A204.1 (cell line): ENCODE measurements around the gene TTC23.

Source experiments
- FAIRE-seq: peaks from 2 replicates; lab custom pipeline; 2012; peaks lifted over from hg19 to GRCh38; lab: Jason Lieb, UNC

Gene TTC23

GRCh38 chr15:99163271-99164062 lies 85.9 kb downstream of the TTC23 start:
- no peak for FAIRE-seq

- no peak for FAIRE-seq
These were observed 90.6 kb downstream of the TTC23 start for GRCh38 chr15:99158626-99159412.

GRCh38 chr15:99157456-99157855 lies 91.9 kb downstream of the TTC23 start:
- FAIRE-seq = no peak

GRCh38 chr15:99155961-99156443 lies 93.4 kb downstream of the TTC23 start:
- no peak for FAIRE-seq

- no peak for FAIRE-seq
These were observed 95.1 kb downstream of the TTC23 start for GRCh38 chr15:99154271-99154670.

- no peak for FAIRE-seq
These were observed 96.3 kb downstream of the TTC23 start for GRCh38 chr15:99153026-99153535.

- FAIRE-seq = no peak
These were observed 98.2 kb downstream of the TTC23 start for GRCh38 chr15:99151156-99151555.

GRCh38 chr15:99149366-99149765 lies 100.0 kb downstream of the TTC23 start:
- no peak for FAIRE-seq

GRCh38 chr15:99148851-99149276 lies 100.5 kb downstream of the TTC23 start:
- no peak for FAIRE-seq

GRCh38 chr15:99146661-99147060 lies 102.7 kb downstream of the TTC23 start:
- no peak for FAIRE-seq

- no peak for FAIRE-seq
These were observed 103.6 kb downstream of the TTC23 start for GRCh38 chr15:99145778-99146177.

GRCh38 chr15:99145005-99145404 lies 104.4 kb downstream of the TTC23 start:
- no peak for FAIRE-seq

GRCh38 chr15:99143655-99144610 lies 105.4 kb downstream of the TTC23 start:
- no peak for FAIRE-seq

- FAIRE-seq = no peak
These were observed 106.1 kb downstream of the TTC23 start for GRCh38 chr15:99143242-99143641.

GRCh38 chr15:99142562-99142961 lies 106.8 kb downstream of the TTC23 start:
- FAIRE-seq = no peak

GRCh38 chr15:99141943-99142342 lies 107.4 kb downstream of the TTC23 start:
- FAIRE-seq = no peak

- no peak for FAIRE-seq
These were observed 108.8 kb downstream of the TTC23 start for GRCh38 chr15:99140590-99140989.

- no peak for FAIRE-seq
These were observed 110.1 kb downstream of the TTC23 start for GRCh38 chr15:99139276-99139675.

- FAIRE-seq = no peak
These were observed 110.8 kb downstream of the TTC23 start for GRCh38 chr15:99138491-99138982.

GRCh38 chr15:99137877-99138276 lies 111.5 kb downstream of the TTC23 start:
- FAIRE-seq = no peak

GRCh38 chr15:99137111-99137546 lies 112.3 kb downstream of the TTC23 start:
- FAIRE-seq = no peak

- FAIRE-seq = no peak
These were observed 114.2 kb downstream of the TTC23 start for GRCh38 chr15:99135194-99135593.
